Motor neuron (in vitro differentiated cells): ENCODE measurements around the gene CELF5. TPM values are rescaled to one million over a fixed set of nuclear protein-coding genes. Genes with fewer than 3 reads are reported as not detected.
"Not testable (repeated sequence)": the region's sequence is repeated elsewhere in the genome, so short reads cannot be mapped to it uniquely, and the experiment has no call there.

Source experiments
- ATAC-seq, 8 experiments: fragments of 200-7000 bp; cut with Tn5 transposase; replicated peaks in 6 of 8; 2 replicates each; pipeline ENCODE4 v1.8.0; 2021; ENCODE audit warnings: mild to moderate bottlenecking in 8 of 8, moderate library complexity in 8 of 8
- H3K27ac ChIP-seq, 2 donors: fragments of 250-450 bp; sonication (Bioruptor Pico); 2 replicates each; pipeline ENCODE4 v1.9.0; 2021; ENCODE audit warnings: antibody characterized with exemption in 2 of 2, mild to moderate bottlenecking in 2 of 2, moderate library complexity in 1 of 2
- H3K4me1 ChIP-seq, 2 donors: fragments of 250-450 bp; sonication (Bioruptor Pico); replicated peaks in 1 of 2; 2 replicates each; pipeline ENCODE4 v1.6.1; 2021; ENCODE audit warnings: antibody characterized with exemption in 2 of 2, mild to moderate bottlenecking in 2 of 2, moderate library complexity in 1 of 2
- H3K4me3 ChIP-seq, 5 donors: fragments of 250-450 bp; sonication (Bioruptor Pico); 2 replicates each; pipeline ENCODE4 v1.9.0; 2021; ENCODE audit warnings: antibody characterized with exemption in 5 of 5, mild to moderate bottlenecking in 5 of 5, moderate library complexity in 4 of 5
- WGBS, 10 experiments: fragments of 450-650 bp; shearing (Covaris generic); methylation state at CpG; one replicate each; pipeline ENCODE4 v1.0.0; 2022; 5-methylcytosine and 5-hydroxymethylcytosine counted together
- in situ Hi-C, 9 experiments: fragments of 400-800 bp; cut with MboI; loops; one replicate each; pipeline ENCODE4 v1.15.0; 2021; ENCODE audit warnings: low sequenced_read_pairs in 9 of 9, low pct_unique_long_range_greater_than_20kb in 2 of 9; ENCODE audit not compliant: unreplicated experiment in 9 of 9
- total RNA-seq, 8 experiments: library from RNA; unstranded; fragments of 300-600 nt; gene quantifications; 2 replicates each; pipeline versions ENCODE4 v1.2.3 to v1.2.4, GENCODE V29; 2022

The CELF5 gene
- total RNA-seq, 8 experiments from 2014 or later: 0.18 to 29.9 (median 18.0) TPM

DNA sequence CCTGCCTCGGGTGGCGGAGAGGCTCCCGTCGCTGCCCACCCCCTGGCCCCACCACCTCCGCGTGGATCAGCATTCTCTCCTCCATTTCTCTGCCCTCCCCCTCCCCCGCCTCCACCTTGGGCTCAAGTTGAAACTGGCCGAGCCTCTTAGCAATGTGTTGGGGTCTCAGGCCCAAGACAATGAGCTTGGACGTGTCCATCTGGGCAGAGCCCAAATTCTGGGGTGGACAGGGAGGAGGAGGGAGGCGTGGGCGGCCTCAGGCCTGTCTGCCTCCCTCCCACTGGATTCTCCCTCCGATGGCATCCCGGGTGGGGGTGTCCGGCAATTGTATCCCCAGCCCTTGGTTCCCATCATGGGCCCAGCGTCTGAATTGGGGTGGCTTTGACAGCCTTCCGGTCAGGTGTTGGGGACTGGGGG is 1.2 kb downstream of the CELF5 start:
- in situ Hi-C loops: no loop called here
- Histone ChIP-seq H3K4me1 (peaks cover 17 to 30% of the 10 kb centered on the region in 2 donors), H3K4me3 (peak overlapping the region; percentile 47 to 93 (median 68)), H3K27ac (peak overlapping the region in 1 of 2 donors; percentile 60)
- WGBS, 10 experiments: 60% methylated on average over 2 of the region's 16 CpGs; no CpG with 5 or more reads in 9 of the 10 experiments
- peak in 4 of 8 experiments; percentile 2 to 17 (median 10) for ATAC-seq

DNA sequence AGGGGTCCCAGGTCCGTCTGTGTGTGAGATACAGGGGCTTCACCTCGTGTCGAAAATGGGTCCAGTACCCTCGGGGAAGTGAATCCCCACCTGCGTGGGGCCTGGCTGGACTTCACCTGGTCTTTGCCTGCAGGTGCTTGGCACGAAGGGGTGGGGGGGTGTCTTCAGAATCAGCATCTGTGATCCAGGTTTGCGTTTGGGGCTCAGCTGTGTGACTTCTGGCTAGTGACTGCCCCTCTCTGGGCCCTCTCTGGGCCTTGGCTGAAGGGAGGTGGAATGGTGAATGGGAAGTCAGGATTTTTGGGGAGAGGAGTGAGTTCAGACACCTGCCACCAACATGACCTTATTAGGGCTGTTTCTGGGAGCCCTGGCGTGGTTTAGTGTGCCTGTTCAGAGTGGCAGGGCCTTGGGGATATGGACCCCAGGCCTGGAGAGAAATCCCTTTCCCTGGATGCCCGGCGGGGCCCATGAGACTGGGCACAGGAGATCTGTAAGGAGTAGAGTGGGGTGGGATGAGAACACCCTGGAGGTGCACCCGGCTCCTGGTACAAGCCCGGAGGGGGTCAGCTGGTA is 2.7 kb downstream of the CELF5 start:
- no peak for ATAC-seq
- Histone ChIP-seq H3K4me3 (no peak overlapping the region), H3K27ac (no peak overlapping the region), H3K4me1 (peaks cover 17 to 30% of the 10 kb centered on the region in 2 donors)
- WGBS, 10 experiments: 37 to 85% (median 80%) methylated on average over 1 to 4 of the region's 12 CpGs; no CpG with 5 or more reads in 7 of the 10 experiments
- in situ Hi-C loops: no loop called here

GRCh38 chr19:3229346-3229743 is 4.9 kb downstream of the CELF5 start:
- Histone ChIP-seq H3K4me3 (no peak overlapping the region), H3K4me1 (peaks cover 17 to 30% of the 10 kb centered on the region in 2 donors), H3K27ac (no peak overlapping the region)
- WGBS, 10 experiments: 0 to 80% (median 57%) methylated on average over 1 to 4 of the region's 9 CpGs; no CpG with 5 or more reads in 2 of the 10 experiments
- no peak for ATAC-seq
- in situ Hi-C loops: no loop called here

DNA sequence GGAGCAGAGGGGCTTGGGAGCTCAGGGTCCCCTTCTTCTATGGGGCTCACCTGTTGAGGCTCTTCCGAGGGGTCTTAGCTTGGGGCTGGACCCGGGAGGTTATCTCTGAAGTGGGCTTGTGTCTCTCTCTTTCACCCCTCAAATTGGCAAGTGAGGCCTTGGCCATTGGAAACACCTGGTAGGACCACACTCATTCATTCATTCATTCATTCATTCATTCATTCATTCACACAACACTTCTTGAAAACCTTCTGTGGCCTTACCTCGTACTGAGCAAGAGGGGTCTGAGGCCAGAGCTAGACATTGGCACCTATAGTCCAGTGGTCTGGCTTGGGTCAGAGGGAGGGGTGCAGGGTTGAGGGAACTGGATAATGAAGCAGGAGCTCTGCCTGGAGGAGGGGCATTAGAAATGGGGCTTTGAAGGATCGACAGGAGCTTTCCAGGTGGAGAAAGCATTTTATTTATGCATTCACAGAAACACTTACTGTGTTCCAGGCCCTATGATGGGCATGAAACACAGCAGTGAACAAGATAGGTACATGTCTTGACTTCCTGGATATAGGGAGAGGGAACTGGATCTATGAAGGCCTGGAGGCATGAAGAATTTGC is 5.5 kb downstream of the CELF5 start:
- Histone ChIP-seq H3K4me3 (no peak overlapping the region), H3K4me1 (peaks cover 17 to 30% of the 10 kb centered on the region in 2 donors), H3K27ac (no peak overlapping the region)
- ATAC-seq: no peak
- 60 to 100% (median 85%) methylated on average over 1 to 3 of the region's 4 CpGs; no CpG with 5 or more reads in 4 of the 10 experiments for WGBS, 10 experiments
- in situ Hi-C loops: no loop called here

- in situ Hi-C loops: no loop called here
- ATAC-seq: no peak
- WGBS, 10 experiments: 0 to 100% (median 100%) methylated on average over 1 of the region's 1 CpG; no CpG with 5 or more reads in 5 of the 10 experiments
- H3K27ac ChIP-seq: no peak overlapping the region
- H3K4me3 ChIP-seq: no peak overlapping the region
- H3K4me1 ChIP-seq: peaks cover 12 to 26% of the 10 kb centered on the region in 2 donors
Observed at GRCh38 chr19:3231288-3231687, 6.8 kb downstream of the CELF5 start.

DNA sequence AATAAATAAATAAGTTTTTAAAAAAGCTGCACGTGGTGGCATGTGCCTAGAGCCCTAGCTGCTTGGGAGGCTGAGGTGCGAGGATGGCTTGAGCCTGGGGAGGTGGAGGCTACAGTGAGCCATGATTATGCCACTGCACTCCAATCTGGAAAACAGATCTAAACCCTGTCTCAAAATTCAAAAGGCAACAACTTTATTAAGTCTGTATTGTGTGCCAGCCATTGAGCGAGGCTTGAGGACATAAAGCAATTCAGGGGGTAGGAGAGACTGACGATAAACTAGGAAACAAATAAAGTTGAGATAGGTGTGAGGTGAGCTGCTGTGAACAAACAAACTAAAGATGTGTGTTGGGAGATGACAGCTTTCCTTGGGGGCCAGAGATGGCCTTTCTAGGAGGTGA is 8.7 kb downstream of the CELF5 start:
- in situ Hi-C loops: no loop called here
- WGBS, 10 experiments: 0 to 93% (median 63%) methylated on average over 1 to 4 of the region's 4 CpGs; no CpG with 5 or more reads in 1 of the 10 experiments
- no peak for ATAC-seq
- peaks cover 6 to 13% of the 10 kb centered on the region in 2 donors for H3K4me1 ChIP-seq
- no peak overlapping the region for H3K4me3 ChIP-seq
- no peak overlapping the region for H3K27ac ChIP-seq

DNA sequence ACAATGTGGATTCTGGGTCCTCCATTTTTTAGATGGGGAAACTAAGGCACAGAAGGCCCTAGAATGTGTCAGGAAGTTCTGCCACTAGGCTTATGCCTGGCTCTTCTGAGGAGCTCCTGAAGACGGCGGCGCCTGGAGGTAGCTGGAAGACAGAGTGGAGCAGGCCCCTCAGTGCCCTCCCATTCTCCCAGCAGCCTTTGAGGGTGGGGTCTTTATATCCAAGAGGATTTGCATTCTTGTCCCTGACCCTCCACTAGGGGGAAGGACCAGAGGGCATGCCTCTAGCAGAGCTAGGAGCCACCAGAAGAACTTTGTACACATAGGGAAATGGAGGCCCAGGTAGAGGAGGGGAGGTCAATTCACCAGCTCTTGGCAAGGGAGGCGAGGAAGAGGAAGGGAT is 9.4 kb downstream of the CELF5 start:
- Histone ChIP-seq H3K27ac (no peak overlapping the region), H3K4me1 (peaks cover under 1 to 6% of the 10 kb centered on the region in 2 donors), H3K4me3 (no peak overlapping the region)
- 92% methylated on average over 4 of the region's 4 CpGs; no CpG with 5 or more reads in 9 of the 10 experiments for WGBS, 10 experiments
- in situ Hi-C loops: no loop called here
- ATAC-seq: no peak

DNA sequence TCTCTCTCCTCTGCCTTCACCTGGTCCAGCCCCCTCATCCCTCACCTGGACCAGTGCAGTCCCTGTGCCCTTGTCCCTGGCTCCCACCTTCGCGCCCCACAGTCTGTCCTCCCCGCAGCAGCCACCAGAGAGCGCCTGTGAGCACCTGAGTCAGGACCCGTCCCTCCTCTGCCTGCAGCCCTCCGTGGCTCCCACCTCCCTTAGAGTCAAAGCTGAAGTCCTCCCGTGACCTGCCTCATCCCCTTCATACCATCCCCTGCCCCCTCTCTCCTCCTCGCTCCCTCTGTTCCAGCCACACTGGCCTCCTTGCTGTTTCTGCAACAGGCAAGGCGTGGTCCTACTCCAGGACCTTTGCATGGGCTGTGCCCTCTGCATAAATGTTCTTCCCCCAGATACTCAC is 10.3 kb downstream of the CELF5 start:
- H3K27ac ChIP-seq: no peak overlapping the region
- ATAC-seq: peak in 1 of 8 experiments; percentile 20
- H3K4me3 ChIP-seq: no peak overlapping the region
- in situ Hi-C loops: no loop called here
- 20 to 90% (median 52%) methylated on average over 1 to 6 of the region's 9 CpGs; no CpG with 5 or more reads in 3 of the 10 experiments for WGBS, 10 experiments
- H3K4me1 ChIP-seq: no peaks in the 10 kb centered on the region

- H3K4me3 ChIP-seq, in situ Hi-C loops, ATAC-seq, H3K4me1 ChIP-seq, H3K27ac ChIP-seq: not testable (repeated sequence)
- WGBS, 10 experiments: 33 to 100% (median 50%) methylated on average over 1 to 2 of the region's 2 CpGs; no CpG with 5 or more reads in 5 of the 10 experiments
Observed at GRCh38 chr19:3235604-3236003, 11.1 kb downstream of the CELF5 start.

DNA sequence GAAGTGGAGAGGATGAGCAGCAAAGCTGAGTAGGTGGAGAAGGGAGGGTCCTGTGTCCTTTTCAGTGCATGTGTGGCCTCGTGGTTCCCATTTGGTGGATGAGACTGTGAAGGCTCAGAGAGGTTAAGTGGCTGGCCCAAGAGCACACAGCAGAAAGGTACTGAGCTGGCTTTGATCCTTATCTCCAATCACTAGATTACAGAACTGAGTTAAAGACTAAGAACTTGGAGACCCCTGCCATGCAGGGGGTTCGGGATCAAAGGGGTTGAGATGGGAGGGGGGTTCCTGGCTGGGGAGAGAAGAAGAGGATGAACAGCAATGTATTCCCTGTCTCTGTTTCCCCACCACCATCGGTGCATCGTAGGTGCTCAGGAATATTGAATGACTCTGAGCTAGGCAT is 11.8 kb downstream of the CELF5 start:
- in situ Hi-C loops: no loop called here
- no peaks in the 10 kb centered on the region for H3K4me1 ChIP-seq
- 17 to 93% (median 67%) methylated on average over 1 to 3 of the region's 4 CpGs; no CpG with 5 or more reads in 7 of the 10 experiments for WGBS, 10 experiments
- H3K4me3 ChIP-seq: no peak overlapping the region
- H3K27ac ChIP-seq: no peak overlapping the region
- no peak for ATAC-seq

DNA sequence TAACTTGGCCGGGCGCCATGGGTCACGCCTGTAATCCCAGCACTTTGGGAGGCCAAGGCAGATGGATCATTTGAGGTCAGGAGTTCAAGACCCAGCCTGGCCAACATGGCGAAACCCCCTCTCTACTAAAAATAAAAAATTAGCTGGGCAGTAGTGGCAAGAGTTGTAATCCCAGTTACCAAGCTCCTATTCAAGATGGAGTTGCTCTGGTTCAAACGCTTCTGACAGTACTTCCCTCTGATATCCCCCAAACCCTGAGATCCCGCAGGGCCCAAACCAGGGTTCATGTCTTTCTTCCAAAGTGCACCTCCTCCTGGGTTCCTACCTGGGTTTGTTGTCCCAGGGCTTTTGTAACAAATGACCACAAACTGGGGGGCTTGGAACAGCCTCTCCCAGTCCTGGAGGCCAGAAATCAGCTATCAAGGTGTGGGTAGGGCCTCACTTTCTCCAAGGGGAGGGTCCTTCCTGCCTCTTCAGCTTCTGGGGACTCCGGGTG is 13.7 kb downstream of the CELF5 start:
- WGBS, 10 experiments: 60 to 100% (median 83%) methylated on average over 1 to 3 of the region's 7 CpGs; no CpG with 5 or more reads in 5 of the 10 experiments
- H3K4me3 ChIP-seq: no peak overlapping the region
- in situ Hi-C loops: no loop called here
- ATAC-seq: no peak
- no peak overlapping the region for H3K27ac ChIP-seq
- H3K4me1 ChIP-seq: no peaks in the 10 kb centered on the region

DNA sequence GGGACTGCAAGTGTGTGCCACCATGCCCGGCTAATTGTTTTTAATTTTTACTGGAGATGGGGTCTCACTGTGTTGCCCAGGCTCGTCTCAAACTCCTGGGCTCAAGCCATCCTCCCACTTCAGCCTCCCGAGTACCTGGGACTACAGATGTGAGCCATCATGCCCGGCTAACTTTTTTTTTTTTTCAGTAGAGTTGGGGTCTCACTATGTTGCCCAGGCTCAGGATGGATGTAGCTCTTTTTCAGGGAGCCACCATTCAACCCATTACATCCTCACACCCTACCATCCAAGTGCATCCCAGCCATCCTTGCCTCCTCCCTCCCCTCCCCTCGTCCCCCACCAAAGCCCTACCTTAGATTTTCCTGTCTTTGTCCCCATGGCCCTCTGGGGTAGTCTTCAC is 14.9 kb downstream of the CELF5 start:
- H3K4me3 ChIP-seq: no peak overlapping the region
- H3K27ac ChIP-seq: no peak overlapping the region
- in situ Hi-C loops: no loop called here
- WGBS, 10 experiments: 25 to 100% (median 66%) methylated on average over 1 to 5 of the region's 5 CpGs; no CpG with 5 or more reads in 4 of the 10 experiments
- no peaks in the 10 kb centered on the region for H3K4me1 ChIP-seq
- ATAC-seq: no peak

DNA sequence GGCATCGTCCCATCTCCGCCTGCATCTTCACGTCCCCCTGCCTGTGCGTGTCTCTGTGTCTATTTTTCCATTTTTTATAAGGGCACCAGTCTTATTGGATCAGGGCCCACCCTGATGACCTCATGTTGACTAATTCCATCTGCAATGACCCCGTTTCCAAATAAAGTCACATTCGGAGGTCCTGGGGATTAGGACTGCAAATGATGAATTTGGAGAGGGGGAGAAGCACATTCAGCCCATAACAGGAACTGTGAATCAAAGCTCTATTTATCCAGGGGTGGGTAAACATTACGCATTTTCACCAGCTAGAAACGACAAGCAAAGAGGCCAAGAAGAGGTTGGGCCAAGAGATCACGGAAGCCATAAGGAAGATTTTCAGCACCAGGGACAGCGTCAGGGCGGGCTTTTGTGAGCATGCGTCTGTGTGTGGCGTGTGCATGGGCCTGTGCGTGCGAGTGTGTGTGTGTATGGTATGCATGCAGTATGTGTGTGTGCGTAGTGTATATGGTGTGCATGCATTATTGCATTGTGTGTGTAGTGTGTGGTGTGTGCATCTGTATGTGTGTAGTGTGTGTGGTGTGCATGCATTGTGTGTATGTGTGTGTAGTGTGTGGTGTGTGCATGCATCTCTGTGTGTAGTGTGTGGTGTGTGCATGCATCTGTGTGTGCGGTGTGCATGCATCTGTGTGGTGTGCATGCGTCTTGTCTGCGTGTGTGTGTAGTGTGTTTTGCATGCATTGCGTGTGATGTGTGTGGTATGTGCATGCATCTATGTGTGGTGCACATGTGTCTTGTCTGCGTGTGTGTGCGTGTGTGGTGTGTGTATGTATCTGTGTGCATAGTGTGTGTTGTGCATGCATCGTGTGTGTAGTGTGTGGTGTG is 19.6 kb downstream of the CELF5 start:
- Histone ChIP-seq H3K4me3 (no peak overlapping the region), H3K4me1 (no peaks in the 10 kb centered on the region), H3K27ac (peak overlapping the region in 1 of 2 donors; percentile 6)
- in situ Hi-C loops: no loop called here
- ATAC-seq: peak; percentile 30 to 86 (median 71)
- WGBS, 10 experiments: 27 to 60% (median 49%) methylated on average over 4 to 12 of the region's 23 CpGs; no CpG with 5 or more reads in 3 of the 10 experiments
